ENCODE data around the gene SEMA5A.

SEMA5A gene

DNA sequence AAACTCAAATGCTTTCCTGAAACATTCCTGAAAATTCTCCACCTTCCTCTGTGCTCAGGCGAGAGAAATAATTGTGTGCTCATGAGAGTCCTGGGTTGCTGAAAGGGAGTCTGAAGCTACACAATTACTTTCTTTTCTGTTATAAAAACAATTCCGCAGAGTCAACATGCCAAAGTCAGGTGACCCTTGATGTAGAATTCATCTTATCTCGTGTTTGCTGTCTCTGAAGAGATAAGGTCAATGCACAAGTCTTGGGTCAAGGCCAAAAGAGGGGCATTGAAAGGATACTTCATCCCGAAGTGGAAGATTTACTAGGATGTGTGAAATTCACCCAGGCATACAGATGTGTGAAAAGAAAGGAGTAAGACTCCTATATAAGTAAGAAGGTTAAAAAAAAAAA, 493.5 kb downstream of the SEMA5A start:
- POLR2A ChIA-PET: no interaction called here
- H3K4me3 ChIP-seq (ENCODE audit: low read depth, low read length): no peak overlapping the region
- no peak overlapping the region for H3K27ac ChIP-seq (ENCODE audit: extremely low read depth, low read depth, low read length)
- no peaks in the 10 kb centered on the region for H3K36me3 ChIP-seq (ENCODE audit: control insufficient read depth in 2 of 2, insufficient read depth in 1 of 2, low read length in 2 of 2)
- TF ChIP-seq OVOL3 (tag by site-specific recombination; IDR thresholded peaks at IDR 0.05): no peak
- TF ChIP-seq, protein P1, sequence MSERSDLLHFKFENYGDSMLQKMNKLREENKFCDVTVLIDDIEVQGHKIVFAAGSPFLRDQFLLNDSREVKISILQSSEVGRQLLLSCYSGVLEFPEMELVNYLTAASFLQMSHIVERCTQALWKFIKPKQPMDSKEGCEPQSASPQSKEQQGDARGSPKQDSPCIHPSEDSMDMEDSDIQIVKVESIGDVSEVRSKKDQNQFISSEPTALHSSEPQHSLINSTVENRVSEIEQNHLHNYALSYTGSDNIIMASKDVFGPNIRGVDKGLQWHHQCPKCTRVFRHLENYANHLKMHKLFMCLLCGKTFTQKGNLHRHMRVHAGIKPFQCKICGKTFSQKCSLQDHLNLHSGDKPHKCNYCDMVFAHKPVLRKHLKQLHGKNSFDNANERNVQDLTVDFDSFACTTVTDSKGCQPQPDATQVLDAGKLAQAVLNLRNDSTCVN (tag by site-specific recombination; optimal IDR thresholded peaks at IDR 0.05): no peak
- no peak for TF ChIP-seq ZNF48 (tag by site-specific recombination; IDR thresholded peaks at IDR 0.05)
- TF ChIP-seq ZNF404 (tag by site-specific recombination; IDR thresholded peaks at IDR 0.05): no peak
- TF ChIP-seq ZNF558 (tag by site-specific recombination; IDR thresholded peaks at IDR 0.05): no peak
- no peak for TF ChIP-seq ZNF175 (tag by site-specific recombination; IDR thresholded peaks at IDR 0.05)
- no peak for TF ChIP-seq MYNN (tag by site-specific recombination; IDR thresholded peaks at IDR 0.05; ENCODE audit: borderline replicate concordance)
- TF ChIP-seq ZNF677 (tag by site-specific recombination; IDR thresholded peaks at IDR 0.05): no peak
- no peak for TF ChIP-seq ZNF449 (tag by site-specific recombination; IDR thresholded peaks at IDR 0.05)
- no peak for TF ChIP-seq ZNF157 (tag by site-specific recombination; IDR thresholded peaks at IDR 0.05)
- TF ChIP-seq, protein P2, sequence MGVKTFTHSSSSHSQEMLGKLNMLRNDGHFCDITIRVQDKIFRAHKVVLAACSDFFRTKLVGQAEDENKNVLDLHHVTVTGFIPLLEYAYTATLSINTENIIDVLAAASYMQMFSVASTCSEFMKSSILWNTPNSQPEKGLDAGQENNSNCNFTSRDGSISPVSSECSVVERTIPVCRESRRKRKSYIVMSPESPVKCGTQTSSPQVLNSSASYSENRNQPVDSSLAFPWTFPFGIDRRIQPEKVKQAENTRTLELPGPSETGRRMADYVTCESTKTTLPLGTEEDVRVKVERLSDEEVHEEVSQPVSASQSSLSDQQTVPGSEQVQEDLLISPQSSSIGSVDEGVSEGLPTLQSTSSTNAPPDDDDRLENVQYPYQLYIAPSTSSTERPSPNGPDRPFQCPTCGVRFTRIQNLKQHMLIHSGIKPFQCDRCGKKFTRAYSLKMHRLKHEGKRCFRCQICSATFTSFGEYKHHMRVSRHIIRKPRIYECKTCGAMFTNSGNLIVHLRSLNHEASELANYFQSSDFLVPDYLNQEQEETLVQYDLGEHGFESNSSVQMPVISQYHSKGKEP (tag by site-specific recombination; IDR thresholded peaks at IDR 0.05): no peak
- TF ChIP-seq ZNF473 (tag by site-specific recombination; IDR thresholded peaks at IDR 0.05): no peak
- TF ChIP-seq ZBTB7A (tag by site-specific recombination; IDR thresholded peaks at IDR 0.05; ENCODE audit: low read depth): no peak
- TF ChIP-seq ZBTB11 (tag by site-specific recombination; conservative IDR thresholded peaks at IDR 0.05; ENCODE audit: low read depth): no peak
- TF ChIP-seq, protein P3, sequence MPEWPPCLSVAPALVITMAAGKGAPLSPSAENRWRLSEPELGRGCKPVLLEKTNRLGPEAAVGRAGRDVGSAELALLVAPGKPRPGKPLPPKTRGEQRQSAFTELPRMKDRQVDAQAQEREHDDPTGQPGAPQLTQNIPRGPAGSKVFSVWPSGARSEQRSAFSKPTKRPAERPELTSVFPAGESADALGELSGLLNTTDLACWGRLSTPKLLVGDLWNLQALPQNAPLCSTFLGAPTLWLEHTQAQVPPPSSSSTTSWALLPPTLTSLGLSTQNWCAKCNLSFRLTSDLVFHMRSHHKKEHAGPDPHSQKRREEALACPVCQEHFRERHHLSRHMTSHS (tag by site-specific recombination; IDR thresholded peaks at IDR 0.05): no peak
- no peaks in the 10 kb centered on the region for H3K4me1 ChIP-seq (ENCODE audit: control insufficient read depth, insufficient read depth, low read length)
- no peaks in the 10 kb centered on the region for H3K9me3 ChIP-seq (ENCODE audit: control insufficient read depth, insufficient read depth, low read depth, low read length)
- CTCF ChIA-PET: no interaction called here

DNA sequence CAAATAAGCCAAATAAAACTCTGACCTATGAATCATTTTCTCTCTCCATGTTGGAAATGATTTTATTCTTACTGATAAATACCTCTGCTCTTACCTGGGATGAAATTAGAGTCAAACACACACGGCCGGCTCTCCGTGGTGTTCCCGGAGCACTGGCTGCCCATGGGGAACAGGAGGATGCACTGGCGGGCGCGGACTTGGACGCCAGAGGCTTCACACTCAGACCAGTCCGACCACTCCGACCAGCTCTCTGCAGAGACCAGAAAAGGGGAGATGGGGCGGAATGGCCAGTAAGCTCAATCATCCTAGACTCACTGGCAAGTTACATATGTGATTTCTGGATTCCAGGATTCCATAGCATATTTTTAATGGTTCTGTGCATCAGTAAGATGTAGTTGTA, 494.1 kb downstream of the SEMA5A start:
- Histone ChIP-seq H3K4me3 (ENCODE audit: low read depth, low read length) (no peak overlapping the region), H3K36me3 (ENCODE audit: control insufficient read depth in 2 of 2, insufficient read depth in 1 of 2, low read length in 2 of 2) (no peaks in the 10 kb centered on the region), H3K27ac (ENCODE audit: extremely low read depth, low read depth, low read length) (no peak overlapping the region), H3K4me1 (ENCODE audit: control insufficient read depth, insufficient read depth, low read length) (no peaks in the 10 kb centered on the region), H3K9me3 (ENCODE audit: control insufficient read depth, insufficient read depth, low read depth, low read length) (no peaks in the 10 kb centered on the region)
- ChIA-PET CTCF (no interaction called here), POLR2A (no interaction called here)
- TF ChIP-seq ZNF239 (tag by site-specific recombination; IDR thresholded peaks at IDR 0.05) (no peak), BCL11A (tag by site-specific recombination; IDR thresholded peaks at IDR 0.05; ENCODE audit: low read depth) (no peak), ZNF292 (tag by site-specific recombination; IDR thresholded peaks at IDR 0.05; ENCODE audit: borderline replicate concordance, low read depth) (no peak), ZNF558 (tag by site-specific recombination; IDR thresholded peaks at IDR 0.05) (no peak), ZBTB11 (tag by site-specific recombination; conservative IDR thresholded peaks at IDR 0.05; ENCODE audit: low read depth) (no peak), ZSCAN16 (tag by site-specific recombination; IDR thresholded peaks at IDR 0.05) (no peak), ZNF624 (tag by site-specific recombination; IDR thresholded peaks at IDR 0.05) (no peak), ZNF521 (tag by site-specific recombination; IDR thresholded peaks at IDR 0.05) (no peak), ZNF473 (tag by site-specific recombination; IDR thresholded peaks at IDR 0.05) (no peak), ZNF621 (tag by site-specific recombination; IDR thresholded peaks at IDR 0.05) (no peak), ZNF404 (tag by site-specific recombination; IDR thresholded peaks at IDR 0.05) (no peak), ZNF140 (tag by site-specific recombination; IDR thresholded peaks at IDR 0.05) (no peak), ZBTB48 (tag by site-specific recombination; IDR thresholded peaks at IDR 0.05) (no peak)
